Fibroblast of skin of scalp (primary cell): ENCODE data around the gene CLCN2. TPM values are rescaled to one million over a fixed set of nuclear protein-coding genes. Genes with fewer than 3 reads are reported as not detected.

ENCODE experiments used
- DNase-seq: peaks from one replicate; pipeline ENCODE4 v3.0.0-alpha.2; 2013
- polyA plus RNA-seq, 2 experiments: library from polyadenylated mRNA; unstranded; fragments of 120-200 nt; gene quantifications; one replicate each; pipeline ENCODE4 v1.2.1, GENCODE V29; 2013; ENCODE audit not compliant: insufficient read length in 2 of 2

The CLCN2 gene
- 1.9 TPM for polyA plus RNA-seq (2013, experiment 1 of 2; ENCODE audit: insufficient read length)
- polyA plus RNA-seq (2013, experiment 2 of 2; ENCODE audit: insufficient read length) = 2.5 TPM

- DNase-seq = peak; percentile 63
Observed at GRCh38 chr3:184361532-184361931, at the start of gene CLCN2, which contains the start of gene POLR2H. Gene CLCN2 (minus strand): TSS chr3:184361605. CDS start chr3:184361479, 126 bp downstream. Gene POLR2H (plus strand): TSS chr3:184361710. CDS start chr3:184363493, 1,783 bp downstream.

DNA sequence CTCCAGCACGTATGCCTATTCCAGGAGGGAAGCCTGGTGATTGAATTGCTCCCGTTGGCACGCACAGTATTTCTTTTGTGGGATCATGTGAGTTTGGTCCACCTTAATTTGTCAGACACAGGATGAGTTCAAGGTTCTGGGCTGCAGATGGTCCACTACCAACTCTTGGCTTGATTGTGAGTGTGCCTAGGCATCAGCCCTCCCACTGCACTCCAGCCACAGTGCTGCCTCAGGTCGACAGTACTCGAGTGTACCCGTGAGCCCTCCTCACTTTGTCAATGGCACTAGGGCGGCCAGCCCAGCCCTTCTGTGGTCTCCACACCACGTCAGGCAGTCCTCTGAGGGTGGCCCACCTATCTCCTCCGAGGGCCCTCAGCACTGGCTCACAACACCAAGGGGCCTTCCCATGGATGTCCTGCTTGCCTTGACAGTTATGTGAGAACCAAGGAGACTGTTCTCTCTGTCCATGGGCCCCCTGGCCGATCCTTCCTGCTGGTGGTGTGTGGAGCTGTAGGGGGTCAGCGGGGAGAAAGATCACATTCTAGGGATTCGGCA is 48.6 kb upstream of the CLCN2 start:
- no peak for DNase-seq

DNA sequence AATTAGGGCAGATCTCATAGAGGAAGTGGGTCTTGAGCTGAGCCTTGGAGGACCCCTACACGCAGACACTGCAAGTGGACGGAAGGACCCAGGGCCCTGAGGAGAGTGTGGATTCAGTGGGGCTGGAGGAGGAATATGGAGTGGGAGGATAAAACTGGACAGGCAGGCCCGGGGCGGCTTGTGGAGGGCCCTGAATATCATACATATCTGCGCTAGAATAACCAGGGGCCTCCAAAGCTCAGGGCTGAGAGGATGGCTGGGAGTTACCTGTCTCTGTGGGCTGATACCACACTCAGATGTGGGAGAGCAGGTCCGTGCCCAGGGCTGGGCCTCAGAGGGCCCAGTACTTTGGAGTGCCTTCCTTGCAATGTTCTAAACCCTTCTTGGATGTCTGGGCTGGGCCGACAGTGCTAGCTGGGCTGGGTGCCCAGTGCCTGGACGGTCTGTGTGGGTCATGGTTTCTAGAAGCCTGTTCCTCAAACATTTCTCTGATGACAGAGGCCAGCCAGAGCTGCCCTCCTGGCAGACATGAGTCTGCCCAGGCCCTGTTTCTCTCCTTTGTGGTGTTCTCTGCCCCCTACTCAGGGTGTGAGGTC is 48.0 kb upstream of the CLCN2 start:
- no peak for DNase-seq

- DNase-seq = no peak
Observed at GRCh38 chr3:184405075-184406030, 43.9 kb upstream of the CLCN2 start.

GRCh38 chr3:184399410-184399809 is 38.0 kb upstream of the CLCN2 start:
- DNase-seq = peak; percentile 92

- DNase-seq = no peak
Observed at GRCh38 chr3:184395320-184395660, 33.9 kb upstream of the CLCN2 start.

DNA sequence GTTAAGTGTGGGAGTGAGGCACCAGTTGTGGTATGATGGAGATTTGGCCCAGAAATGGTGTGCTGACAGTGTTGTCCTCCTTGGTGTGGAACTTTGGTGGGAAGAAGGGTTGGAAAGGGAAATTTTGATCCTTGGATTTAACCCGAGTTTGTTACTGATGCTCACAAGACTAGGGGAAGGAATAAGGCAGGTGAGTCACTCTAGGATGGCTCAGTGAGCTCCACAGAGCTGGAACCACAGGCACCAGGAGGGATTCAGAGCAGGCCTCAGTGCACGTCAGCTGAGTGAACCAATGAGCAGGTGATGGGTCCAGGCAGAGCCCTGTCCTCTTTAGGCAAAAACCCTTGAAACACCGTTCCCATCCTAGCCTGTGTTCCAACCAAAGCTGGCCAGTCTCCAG is 29.9 kb upstream of the CLCN2 start:
- no peak for DNase-seq

DNA sequence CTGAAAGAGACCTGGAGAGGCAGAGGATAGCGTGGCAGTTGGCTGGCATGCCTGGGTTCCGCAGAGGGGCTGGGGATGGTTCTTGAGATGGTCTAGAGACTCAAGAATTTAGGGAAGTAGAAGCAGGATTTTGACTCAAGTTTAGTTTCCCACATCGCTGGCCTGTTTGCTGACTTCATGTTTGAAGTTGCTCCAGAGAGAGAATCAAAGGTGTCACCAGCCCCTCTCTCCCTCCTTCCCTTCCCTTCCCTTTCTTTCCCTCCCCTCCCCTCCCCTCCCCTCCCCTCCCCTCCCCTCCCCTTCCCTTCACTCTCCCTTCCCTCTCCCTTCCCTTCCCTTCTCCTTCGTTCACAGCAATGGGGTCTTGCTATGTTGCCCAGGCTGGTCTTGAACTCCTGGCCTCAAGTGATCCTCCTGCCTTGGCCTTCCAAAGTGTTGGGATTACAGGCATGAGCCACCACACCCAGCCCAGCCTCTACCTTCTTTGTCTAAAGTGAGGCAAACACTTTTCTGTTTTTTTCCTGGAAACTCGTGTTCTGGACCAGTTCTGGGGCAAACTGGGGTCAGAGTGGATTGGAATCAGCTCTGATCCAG is 28.6 kb upstream of the CLCN2 start:
- DNase-seq = no peak

DNA sequence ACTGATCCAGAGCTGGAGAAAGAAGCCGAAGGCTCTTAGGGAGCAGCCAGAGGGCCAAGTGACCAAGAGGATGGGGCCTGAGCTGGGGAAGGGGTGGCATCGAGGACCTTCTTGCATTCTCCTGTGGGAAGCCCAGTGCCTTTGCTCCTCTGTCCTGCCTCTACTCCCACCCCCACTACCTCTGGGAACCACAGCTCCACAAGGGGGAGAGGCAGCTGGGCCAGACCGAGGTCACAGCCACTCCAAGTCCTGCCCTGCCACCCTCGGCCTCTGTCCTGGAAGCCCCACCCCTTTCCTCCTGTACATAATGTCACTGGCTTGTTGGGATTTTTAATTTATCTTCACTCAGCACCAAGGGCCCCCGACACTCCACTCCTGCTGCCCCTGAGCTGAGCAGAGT is 28.0 kb upstream of the CLCN2 start:
- no peak for DNase-seq

DNA sequence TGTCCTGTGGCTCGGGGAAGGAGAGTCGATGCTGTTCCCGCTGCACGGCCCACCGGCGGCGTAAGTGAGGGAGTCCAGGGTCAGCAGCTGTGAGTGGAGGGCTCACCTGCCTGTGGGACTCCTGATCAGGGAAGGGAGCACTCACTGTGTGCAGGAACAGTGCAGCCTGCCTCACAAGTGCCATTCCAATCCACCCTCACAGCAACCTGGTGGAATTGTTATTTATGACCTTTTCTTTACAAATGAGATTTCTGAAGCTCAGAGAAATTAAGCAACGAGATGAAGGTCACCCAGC is 27.5 kb upstream of the CLCN2 start:
- DNase-seq = no peak

DNA sequence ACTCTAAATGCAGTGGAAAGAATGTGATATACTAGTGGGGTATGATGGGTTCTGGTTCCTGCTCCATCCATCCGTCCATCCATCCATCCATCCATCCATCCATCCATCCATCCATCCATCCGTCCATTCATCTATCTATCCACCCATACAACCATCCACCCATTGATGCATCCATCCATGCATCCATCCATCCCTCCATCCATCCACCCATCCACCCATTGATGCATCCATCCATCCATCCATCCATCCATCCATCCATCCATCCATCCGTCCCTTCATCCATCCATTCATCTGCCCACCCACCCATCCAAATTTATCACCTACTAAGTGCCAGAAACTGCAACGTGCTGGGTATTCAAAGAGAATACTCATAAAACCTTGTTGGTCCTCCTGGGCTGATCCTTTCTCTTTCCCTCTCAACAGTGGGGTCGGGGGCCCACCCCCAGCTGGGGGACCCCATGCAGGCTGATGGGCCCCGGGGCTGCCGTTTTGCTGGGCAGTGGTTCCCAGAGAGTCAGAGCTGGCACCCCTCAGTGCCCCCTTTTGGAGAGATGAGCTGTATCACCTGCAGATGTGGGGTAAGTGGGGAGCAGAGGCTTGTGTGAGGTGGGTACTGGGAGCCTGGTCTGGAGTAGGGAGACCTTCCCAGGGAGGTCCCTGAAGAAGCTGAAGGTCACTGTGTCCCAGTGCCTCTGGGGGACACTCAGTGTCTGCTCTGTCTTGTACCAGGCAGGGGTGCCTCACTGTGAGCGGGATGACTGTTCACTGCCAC is 26.9 kb upstream of the CLCN2 start:
- no peak for DNase-seq

DNA sequence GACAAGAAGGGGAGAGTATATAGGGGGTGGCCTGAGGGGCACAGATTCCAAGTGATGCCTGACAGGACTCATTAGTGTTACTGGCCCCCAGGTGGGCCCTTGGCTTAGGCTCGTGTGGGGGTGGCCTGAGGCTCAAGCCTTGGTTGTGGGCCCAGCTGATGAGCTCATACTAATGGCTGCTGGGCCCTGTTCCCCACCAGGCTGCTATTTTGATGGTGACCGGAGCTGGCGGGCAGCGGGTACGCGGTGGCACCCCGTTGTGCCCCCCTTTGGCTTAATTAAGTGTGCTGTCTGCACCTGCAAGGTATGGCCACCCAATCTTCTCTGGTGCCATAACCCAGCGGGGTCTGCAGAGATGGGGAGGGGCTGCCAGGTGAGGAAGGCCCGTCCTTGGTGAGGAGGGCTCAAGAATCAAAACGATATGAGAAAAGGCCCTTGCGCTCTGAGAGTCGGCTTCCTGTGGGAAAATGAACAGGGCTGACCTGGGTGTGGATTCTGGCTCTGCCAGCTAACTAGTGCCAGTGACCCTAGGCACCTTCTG is 25.8 kb upstream of the CLCN2 start:
- DNase-seq = no peak

DNA sequence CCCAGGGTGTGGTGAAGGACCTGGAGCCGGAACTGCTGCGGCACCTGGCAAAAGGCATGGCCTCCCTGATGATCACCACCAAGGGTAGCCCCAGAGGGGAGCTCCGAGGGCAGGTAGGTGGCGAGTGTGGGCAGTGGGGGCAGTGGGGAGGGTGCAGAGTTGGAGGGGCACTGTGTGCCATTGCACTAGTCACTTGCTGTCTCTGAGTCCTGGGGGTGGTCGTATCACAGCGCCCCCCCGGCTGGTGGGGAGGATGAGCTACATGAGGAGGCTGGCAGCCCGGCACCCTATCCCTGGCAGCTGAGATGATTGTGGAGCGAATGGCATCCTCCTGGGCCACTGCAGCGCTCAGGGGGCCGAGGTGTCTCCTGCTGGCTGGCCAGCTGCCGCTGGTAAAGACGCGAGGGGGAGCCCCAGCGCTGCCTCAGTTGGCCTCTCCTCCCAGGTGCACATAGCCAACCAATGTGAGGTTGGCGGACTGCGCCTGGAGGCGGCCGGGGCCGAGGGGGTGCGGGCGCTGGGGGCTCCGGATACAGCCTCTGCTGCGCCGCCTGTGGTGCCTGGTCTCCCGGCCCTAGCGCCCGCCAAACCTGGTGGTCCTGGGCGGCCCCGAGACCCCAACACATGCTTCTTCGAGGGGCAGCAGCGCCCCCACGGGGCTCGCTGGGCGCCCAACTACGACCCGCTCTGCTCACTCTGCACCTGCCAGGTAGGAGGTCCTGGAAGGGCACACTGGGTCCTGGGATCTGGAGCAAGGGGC is 24.8 kb upstream of the CLCN2 start:
- DNase-seq = no peak

GRCh38 chr3:184384856-184385422 is 23.5 kb upstream of the CLCN2 start:
- no peak for DNase-seq

- no peak for DNase-seq
Observed at GRCh38 chr3:184384342-184384741, 22.9 kb upstream of the CLCN2 start.

- no peak for DNase-seq
Observed at GRCh38 chr3:184383033-184383740, 21.8 kb upstream of the CLCN2 start.

DNA sequence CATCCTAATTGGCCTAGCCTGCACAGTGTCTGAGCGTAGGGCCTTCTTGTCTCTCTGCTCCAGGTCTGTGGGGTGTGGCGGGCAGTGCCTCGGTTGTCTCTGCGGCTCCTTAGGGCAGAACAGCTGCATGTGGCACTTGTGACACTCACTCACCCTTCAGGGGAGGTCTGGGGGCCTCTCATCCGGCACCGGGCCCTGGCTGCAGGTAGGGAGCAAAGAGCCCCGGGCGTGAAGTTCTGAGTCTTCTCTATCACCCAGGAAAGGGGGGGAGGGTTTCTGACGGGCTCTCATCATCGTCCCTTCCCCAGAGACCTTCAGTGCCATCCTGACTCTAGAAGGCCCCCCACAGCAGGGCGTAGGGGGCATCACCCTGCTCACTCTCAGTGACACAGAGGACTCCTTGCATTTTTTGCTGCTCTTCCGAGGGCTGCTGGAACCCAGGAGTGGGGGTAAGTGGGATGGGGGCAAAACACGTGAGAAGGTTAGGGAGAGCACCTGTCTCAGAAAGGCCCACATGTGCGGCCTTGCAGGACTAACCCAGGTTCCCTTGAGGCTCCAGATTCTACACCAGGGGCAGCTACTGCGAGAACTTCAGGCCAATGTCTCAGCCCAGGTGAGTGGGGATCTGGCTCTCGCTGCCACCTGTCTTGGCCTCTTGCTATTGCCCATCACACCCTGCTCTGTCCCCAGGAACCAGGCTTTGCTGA is 21.1 kb upstream of the CLCN2 start:
- DNase-seq = no peak

- DNase-seq = no peak
Observed at GRCh38 chr3:184381261-184382224, 20.1 kb upstream of the CLCN2 start.
